Measurements from ENCODE around the gene EIF3I. TPM values are rescaled to one million over a fixed set of nuclear protein-coding genes. Genes with fewer than 3 reads are reported as not detected.

EIF3I gene
- total and polyA plus RNA-seq, 2 of the 8 experiments (the other 6 are each of a cell fraction or from before 2014, with no cell fraction given), result 247 to 346 TPM

- TF ChIP-seq, protein P1, sequence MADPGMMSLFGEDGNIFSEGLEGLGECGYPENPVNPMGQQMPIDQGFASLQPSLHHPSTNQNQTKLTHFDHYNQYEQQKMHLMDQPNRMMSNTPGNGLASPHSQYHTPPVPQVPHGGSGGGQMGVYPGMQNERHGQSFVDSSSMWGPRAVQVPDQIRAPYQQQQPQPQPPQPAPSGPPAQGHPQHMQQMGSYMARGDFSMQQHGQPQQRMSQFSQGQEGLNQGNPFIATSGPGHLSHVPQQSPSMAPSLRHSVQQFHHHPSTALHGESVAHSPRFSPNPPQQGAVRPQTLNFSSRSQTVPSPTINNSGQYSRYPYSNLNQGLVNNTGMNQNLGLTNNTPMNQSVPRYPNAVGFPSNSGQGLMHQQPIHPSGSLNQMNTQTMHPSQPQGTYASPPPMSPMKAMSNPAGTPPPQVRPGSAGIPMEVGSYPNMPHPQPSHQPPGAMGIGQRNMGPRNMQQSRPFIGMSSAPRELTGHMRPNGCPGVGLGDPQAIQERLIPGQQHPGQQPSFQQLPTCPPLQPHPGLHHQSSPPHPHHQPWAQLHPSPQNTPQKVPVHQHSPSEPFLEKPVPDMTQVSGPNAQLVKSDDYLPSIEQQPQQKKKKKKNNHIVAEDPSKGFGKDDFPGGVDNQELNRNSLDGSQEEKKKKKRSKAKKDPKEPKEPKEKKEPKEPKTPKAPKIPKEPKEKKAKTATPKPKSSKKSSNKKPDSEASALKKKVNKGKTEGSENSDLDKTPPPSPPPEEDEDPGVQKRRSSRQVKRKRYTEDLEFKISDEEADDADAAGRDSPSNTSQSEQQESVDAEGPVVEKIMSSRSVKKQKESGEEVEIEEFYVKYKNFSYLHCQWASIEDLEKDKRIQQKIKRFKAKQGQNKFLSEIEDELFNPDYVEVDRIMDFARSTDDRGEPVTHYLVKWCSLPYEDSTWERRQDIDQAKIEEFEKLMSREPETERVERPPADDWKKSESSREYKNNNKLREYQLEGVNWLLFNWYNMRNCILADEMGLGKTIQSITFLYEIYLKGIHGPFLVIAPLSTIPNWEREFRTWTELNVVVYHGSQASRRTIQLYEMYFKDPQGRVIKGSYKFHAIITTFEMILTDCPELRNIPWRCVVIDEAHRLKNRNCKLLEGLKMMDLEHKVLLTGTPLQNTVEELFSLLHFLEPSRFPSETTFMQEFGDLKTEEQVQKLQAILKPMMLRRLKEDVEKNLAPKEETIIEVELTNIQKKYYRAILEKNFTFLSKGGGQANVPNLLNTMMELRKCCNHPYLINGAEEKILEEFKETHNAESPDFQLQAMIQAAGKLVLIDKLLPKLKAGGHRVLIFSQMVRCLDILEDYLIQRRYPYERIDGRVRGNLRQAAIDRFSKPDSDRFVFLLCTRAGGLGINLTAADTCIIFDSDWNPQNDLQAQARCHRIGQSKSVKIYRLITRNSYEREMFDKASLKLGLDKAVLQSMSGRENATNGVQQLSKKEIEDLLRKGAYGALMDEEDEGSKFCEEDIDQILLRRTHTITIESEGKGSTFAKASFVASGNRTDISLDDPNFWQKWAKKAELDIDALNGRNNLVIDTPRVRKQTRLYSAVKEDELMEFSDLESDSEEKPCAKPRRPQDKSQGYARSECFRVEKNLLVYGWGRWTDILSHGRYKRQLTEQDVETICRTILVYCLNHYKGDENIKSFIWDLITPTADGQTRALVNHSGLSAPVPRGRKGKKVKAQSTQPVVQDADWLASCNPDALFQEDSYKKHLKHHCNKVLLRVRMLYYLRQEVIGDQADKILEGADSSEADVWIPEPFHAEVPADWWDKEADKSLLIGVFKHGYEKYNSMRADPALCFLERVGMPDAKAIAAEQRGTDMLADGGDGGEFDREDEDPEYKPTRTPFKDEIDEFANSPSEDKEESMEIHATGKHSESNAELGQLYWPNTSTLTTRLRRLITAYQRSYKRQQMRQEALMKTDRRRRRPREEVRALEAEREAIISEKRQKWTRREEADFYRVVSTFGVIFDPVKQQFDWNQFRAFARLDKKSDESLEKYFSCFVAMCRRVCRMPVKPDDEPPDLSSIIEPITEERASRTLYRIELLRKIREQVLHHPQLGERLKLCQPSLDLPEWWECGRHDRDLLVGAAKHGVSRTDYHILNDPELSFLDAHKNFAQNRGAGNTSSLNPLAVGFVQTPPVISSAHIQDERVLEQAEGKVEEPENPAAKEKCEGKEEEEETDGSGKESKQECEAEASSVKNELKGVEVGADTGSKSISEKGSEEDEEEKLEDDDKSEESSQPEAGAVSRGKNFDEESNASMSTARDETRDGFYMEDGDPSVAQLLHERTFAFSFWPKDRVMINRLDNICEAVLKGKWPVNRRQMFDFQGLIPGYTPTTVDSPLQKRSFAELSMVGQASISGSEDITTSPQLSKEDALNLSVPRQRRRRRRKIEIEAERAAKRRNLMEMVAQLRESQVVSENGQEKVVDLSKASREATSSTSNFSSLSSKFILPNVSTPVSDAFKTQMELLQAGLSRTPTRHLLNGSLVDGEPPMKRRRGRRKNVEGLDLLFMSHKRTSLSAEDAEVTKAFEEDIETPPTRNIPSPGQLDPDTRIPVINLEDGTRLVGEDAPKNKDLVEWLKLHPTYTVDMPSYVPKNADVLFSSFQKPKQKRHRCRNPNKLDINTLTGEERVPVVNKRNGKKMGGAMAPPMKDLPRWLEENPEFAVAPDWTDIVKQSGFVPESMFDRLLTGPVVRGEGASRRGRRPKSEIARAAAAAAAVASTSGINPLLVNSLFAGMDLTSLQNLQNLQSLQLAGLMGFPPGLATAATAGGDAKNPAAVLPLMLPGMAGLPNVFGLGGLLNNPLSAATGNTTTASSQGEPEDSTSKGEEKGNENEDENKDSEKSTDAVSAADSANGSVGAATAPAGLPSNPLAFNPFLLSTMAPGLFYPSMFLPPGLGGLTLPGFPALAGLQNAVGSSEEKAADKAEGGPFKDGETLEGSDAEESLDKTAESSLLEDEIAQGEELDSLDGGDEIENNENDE (IDR thresholded peaks at IDR 0.05; ENCODE audit: insufficient replicate concordance, low read length), result no peak
- peak; percentile 59 for TF ChIP-seq POLR2AphosphoS5 (IDR thresholded peaks at IDR 0.05; ENCODE audit: low read depth, low read length)
- TF ChIP-seq GABPA (IDR thresholded peaks at IDR 0.05; ENCODE audit: borderline replicate concordance, insufficient read depth, low read length), result peak; percentile 91
- peak; percentile 78 for TF ChIP-seq PHF8 (conservative IDR thresholded peaks at IDR 0.05; ENCODE audit: low read depth, low read length)
- no peak for TF ChIP-seq SIRT6 (IDR thresholded peaks at IDR 0.05; ENCODE audit: low read length)
Observed at GRCh38 chr1:32221980-32222755, at the start of gene EIF3I, which contains the start of gene TMEM234 (continued).
